ENCODE results near the gene ST3GAL5. TPM values are rescaled to one million over a fixed set of nuclear protein-coding genes. Genes with fewer than 3 reads are reported as not detected.
A peak's percentile ranks its signal among the peaks of the same experiment; 100 is the strongest.
"Not testable (repeated sequence)": the region's sequence is repeated elsewhere in the genome, so short reads cannot be mapped to it uniquely, and the experiment has no call there.

Gene ST3GAL5
- polyA plus RNA-seq (2012; ENCODE audit: low read depth, missing spikeins) = 3.6 TPM

- DNase-seq (ENCODE audit: insufficient read length, low spot score) (peak; percentile 83), FAIRE-seq (peak; percentile 94)
- TF ChIP-seq PAX5 (IDR thresholded peaks at IDR 0.05; ENCODE audit: insufficient read depth, low read length, severe bottlenecking) (peak; percentile 26), POLR2AphosphoS5 (IDR thresholded peaks at IDR 0.05; ENCODE audit: low read depth, low read length) (no peak)
These were observed at the start of gene ST3GAL5 for GRCh38 chr2:85888684-85889626. ST3GAL5 (minus strand) TSS chr2:85888990; CDS start chr2:85888905, 85 bp downstream.

DNA sequence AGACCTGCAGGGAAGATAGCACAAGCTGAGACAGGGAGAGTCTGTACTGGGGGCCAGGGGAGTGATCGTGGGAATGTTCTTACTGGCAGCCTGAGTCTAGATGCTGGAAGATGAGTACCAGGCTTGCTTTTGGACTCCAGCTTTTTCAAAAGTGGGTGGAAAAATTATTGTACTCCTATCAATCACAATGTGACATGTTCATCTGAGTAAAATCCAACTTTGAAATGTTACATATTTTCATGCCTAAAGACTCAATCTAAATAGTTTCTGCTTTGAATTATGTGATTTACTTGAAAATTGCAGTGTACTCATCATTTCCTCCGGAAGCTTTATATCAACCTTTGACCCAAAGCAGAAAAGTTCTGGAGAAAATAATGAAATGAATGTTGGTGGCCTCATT, 49.7 kb upstream of the ST3GAL5 start:
- FAIRE-seq (no peak), DNase-seq (ENCODE audit: insufficient read length, low spot score) (no peak)
- TF ChIP-seq PAX5 (IDR thresholded peaks at IDR 0.05; ENCODE audit: insufficient read depth, low read length, severe bottlenecking) = no peak
- TF ChIP-seq SPI1 (IDR thresholded peaks at IDR 0.05; ENCODE audit: low read depth, low read length) = no peak
- TF ChIP-seq TAF1 (IDR thresholded peaks at IDR 0.05; ENCODE audit: low read depth, low read length) = no peak
- no peak for TF ChIP-seq POU2F2 (IDR thresholded peaks at IDR 0.05; ENCODE audit: low read depth, low read length)
- TF ChIP-seq POLR2AphosphoS5 (IDR thresholded peaks at IDR 0.05; ENCODE audit: low read depth, low read length) = no peak
- TF ChIP-seq POLR2A (IDR thresholded peaks at IDR 0.05; ENCODE audit: low read depth, low read length) = no peak

- TF ChIP-seq PAX5 (IDR thresholded peaks at IDR 0.05; ENCODE audit: insufficient read depth, low read length, severe bottlenecking) (no peak), SPI1 (IDR thresholded peaks at IDR 0.05; ENCODE audit: low read depth, low read length) (no peak), POLR2AphosphoS5 (IDR thresholded peaks at IDR 0.05; ENCODE audit: low read depth, low read length) (no peak), POLR2A (IDR thresholded peaks at IDR 0.05; ENCODE audit: low read depth, low read length) (no peak), POU2F2 (IDR thresholded peaks at IDR 0.05; ENCODE audit: low read depth, low read length) (no peak), TAF1 (IDR thresholded peaks at IDR 0.05; ENCODE audit: low read depth, low read length) (no peak)
- FAIRE-seq (no peak), DNase-seq (ENCODE audit: insufficient read length, low spot score) (no peak)
These were observed 48.3 kb upstream of the ST3GAL5 start for GRCh38 chr2:85937069-85937439.

- DNase-seq (ENCODE audit: insufficient read length, low spot score) = no peak
- TF ChIP-seq POLR2AphosphoS5 (IDR thresholded peaks at IDR 0.05; ENCODE audit: low read depth, low read length) (no peak), POU2F2 (IDR thresholded peaks at IDR 0.05; ENCODE audit: low read depth, low read length) (no peak), PAX5 (IDR thresholded peaks at IDR 0.05; ENCODE audit: insufficient read depth, low read length, severe bottlenecking) (no peak), TAF1 (IDR thresholded peaks at IDR 0.05; ENCODE audit: low read depth, low read length) (no peak), POLR2A (IDR thresholded peaks at IDR 0.05; ENCODE audit: low read depth, low read length) (no peak)
- no peak for FAIRE-seq
These were observed 47.8 kb upstream of the ST3GAL5 start for GRCh38 chr2:85936421-85937068.

GRCh38 chr2:85935746-85936208, 47.0 kb upstream of the ST3GAL5 start:
- TF ChIP-seq POLR2AphosphoS5 (IDR thresholded peaks at IDR 0.05; ENCODE audit: low read depth, low read length) = no peak
- no peak for TF ChIP-seq POLR2A (IDR thresholded peaks at IDR 0.05; ENCODE audit: low read depth, low read length)
- TF ChIP-seq TAF1 (IDR thresholded peaks at IDR 0.05; ENCODE audit: low read depth, low read length) = no peak
- no peak for TF ChIP-seq SPI1 (IDR thresholded peaks at IDR 0.05; ENCODE audit: low read depth, low read length)
- TF ChIP-seq PAX5 (IDR thresholded peaks at IDR 0.05; ENCODE audit: insufficient read depth, low read length, severe bottlenecking) = no peak
- no peak for TF ChIP-seq POU2F2 (IDR thresholded peaks at IDR 0.05; ENCODE audit: low read depth, low read length)
- FAIRE-seq (no peak), DNase-seq (ENCODE audit: insufficient read length, low spot score) (no peak)

DNA sequence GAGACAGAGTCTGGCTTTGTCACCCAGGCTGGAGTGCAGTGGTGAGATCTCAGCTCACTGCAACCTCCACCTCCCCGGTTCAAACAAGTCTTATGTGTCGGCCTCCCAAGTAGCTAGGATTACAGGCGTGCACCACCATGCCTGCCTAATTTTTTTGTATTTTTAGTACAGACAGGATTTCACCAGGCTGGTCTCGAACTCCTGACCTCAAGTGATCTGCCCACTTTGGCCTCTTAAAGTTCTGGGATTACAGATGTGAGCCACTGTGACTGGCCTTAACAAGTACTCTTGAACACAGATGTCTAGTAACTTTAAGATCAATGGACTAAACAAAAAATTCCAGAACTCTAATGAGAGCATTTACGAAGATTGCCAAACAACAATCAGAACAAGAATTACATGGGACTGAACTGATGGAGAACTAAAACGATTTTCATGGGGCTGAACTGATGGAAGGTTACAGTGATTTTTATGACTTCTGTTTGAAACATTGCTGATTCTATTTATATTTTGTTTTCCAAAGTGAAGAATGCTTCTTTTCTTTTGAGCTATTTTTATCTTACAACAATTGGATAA, 46.5 kb upstream of the ST3GAL5 start:
- DNase-seq (ENCODE audit: insufficient read length, low spot score) (no peak), FAIRE-seq (no peak)
- TF ChIP-seq POLR2A (IDR thresholded peaks at IDR 0.05; ENCODE audit: low read depth, low read length) (no peak), POU2F2 (IDR thresholded peaks at IDR 0.05; ENCODE audit: low read depth, low read length) (no peak), TAF1 (IDR thresholded peaks at IDR 0.05; ENCODE audit: low read depth, low read length) (no peak), SPI1 (IDR thresholded peaks at IDR 0.05; ENCODE audit: low read depth, low read length) (no peak), PAX5 (IDR thresholded peaks at IDR 0.05; ENCODE audit: insufficient read depth, low read length, severe bottlenecking) (no peak), POLR2AphosphoS5 (IDR thresholded peaks at IDR 0.05; ENCODE audit: low read depth, low read length) (no peak)

- no peak for TF ChIP-seq POLR2A (IDR thresholded peaks at IDR 0.05; ENCODE audit: low read depth, low read length)
- no peak for TF ChIP-seq POLR2AphosphoS5 (IDR thresholded peaks at IDR 0.05; ENCODE audit: low read depth, low read length)
- TF ChIP-seq POU2F2 (IDR thresholded peaks at IDR 0.05; ENCODE audit: low read depth, low read length) = no peak
- no peak for TF ChIP-seq TAF1 (IDR thresholded peaks at IDR 0.05; ENCODE audit: low read depth, low read length)
- no peak for TF ChIP-seq SPI1 (IDR thresholded peaks at IDR 0.05; ENCODE audit: low read depth, low read length)
- TF ChIP-seq PAX5 (IDR thresholded peaks at IDR 0.05; ENCODE audit: insufficient read depth, low read length, severe bottlenecking) = no peak
- no peak for DNase-seq (ENCODE audit: insufficient read length, low spot score)
- FAIRE-seq = no peak
These were observed 45.2 kb upstream of the ST3GAL5 start for GRCh38 chr2:85933753-85934594.

- not testable (repeated sequence) for FAIRE-seq; DNase-seq (ENCODE audit: insufficient read length, low spot score)
These were observed 42.4 kb upstream of the ST3GAL5 start for GRCh38 chr2:85931151-85931550.
